HG03175 (cell line): Measurements from ENCODE around the gene MAGEA9B.
A peak's percentile ranks its signal among the peaks of the same experiment; 100 is the strongest.
"Not testable (repeated sequence)": the region's sequence is repeated elsewhere in the genome, so short reads cannot be mapped to it uniquely, and the experiment has no call there.

Experiments
- ATAC-seq: cut with Tn5 transposase; IDR thresholded peaks from one replicate; pipeline ENCODE4 v1.9.1; 2021; ENCODE audit warnings: mild to moderate bottlenecking, moderate library complexity; ENCODE audit not compliant: unreplicated experiment

Gene MAGEA9B

GRCh38 chrX:149539283-149540130 lies 47.8 kb downstream of the MAGEA9B start:
- peak; percentile 51 for ATAC-seq

DNA sequence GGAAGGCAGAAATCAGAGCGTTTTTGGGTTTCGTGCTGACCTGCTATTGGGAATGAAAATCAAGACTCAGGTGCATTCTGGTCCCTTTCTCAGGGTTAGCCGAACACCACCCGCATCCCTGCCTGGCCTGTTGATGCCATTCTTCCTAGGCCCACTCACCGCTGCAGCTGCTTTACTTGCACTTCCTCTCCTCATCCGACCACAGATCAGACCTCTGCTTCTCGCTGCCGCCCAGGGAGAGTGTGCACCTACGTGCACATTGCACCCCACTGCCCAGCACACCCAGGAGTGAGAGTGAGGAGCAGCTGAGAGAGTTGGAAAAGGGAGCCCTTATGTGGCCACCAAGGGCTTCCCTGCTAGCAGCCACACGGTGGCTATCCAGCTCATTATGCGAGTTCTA lies 49.8 kb downstream of the MAGEA9B start:
- not testable (repeated sequence) for ATAC-seq

GRCh38 chrX:149534926-149535602 lies 52.2 kb downstream of the MAGEA9B start:
- not testable (repeated sequence) for ATAC-seq

- ATAC-seq, result not testable (repeated sequence)
These were observed 53.3 kb downstream of the MAGEA9B start for GRCh38 chrX:149533999-149534398.

DNA sequence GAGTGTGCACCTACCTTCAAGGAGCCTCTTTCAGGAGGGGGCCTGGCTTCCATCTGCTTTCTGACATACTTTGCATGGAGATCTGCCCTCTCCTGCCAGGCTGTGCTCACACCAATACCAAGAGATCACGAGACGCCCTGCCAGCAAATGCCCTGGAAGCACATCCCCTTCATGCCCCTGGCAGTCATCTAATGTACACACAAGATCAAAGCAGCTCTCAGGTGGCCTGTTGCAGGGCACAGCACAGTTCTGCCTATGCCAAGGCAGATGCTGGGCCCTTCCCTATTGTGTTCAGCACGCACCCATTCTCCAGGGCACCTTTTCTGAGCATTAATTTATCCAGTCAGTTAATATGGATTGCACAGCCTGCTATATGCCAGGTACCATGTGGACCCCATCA lies 54.4 kb downstream of the MAGEA9B start:
- ATAC-seq, result not testable (repeated sequence)
